HG02763 (cell line): ENCODE results near the gene SFMBT2.

Experiments used
- ATAC-seq: cut with Tn5 transposase; IDR thresholded peaks from one replicate; pipeline ENCODE4 v1.9.1; 2021; ENCODE audit warnings: mild to moderate bottlenecking, moderate library complexity; ENCODE audit not compliant: unreplicated experiment

The SFMBT2 gene

DNA sequence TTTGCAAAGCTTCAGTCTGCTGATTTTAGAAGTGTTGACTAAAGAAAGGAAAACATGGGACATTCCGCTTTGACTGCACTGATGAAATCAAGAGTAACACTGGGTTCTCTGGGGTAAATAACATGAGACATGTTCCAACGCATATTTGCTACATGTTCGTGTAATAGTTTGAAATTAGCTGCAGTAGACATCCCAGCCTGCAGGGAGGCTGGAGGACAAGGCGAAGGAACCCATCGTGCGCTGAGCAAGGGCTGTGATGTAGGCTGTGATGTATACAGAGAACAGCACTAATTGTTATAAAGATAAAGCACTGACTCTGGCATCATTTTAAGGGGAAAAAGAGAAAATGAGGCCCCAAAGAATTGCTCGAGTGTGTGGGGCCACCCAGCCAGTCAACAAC lies 40.3 kb downstream of the SFMBT2 start:
- no peak for ATAC-seq

- no peak for ATAC-seq
Observed at GRCh38 chr10:7365027-7365745, 45.6 kb downstream of the SFMBT2 start.

DNA sequence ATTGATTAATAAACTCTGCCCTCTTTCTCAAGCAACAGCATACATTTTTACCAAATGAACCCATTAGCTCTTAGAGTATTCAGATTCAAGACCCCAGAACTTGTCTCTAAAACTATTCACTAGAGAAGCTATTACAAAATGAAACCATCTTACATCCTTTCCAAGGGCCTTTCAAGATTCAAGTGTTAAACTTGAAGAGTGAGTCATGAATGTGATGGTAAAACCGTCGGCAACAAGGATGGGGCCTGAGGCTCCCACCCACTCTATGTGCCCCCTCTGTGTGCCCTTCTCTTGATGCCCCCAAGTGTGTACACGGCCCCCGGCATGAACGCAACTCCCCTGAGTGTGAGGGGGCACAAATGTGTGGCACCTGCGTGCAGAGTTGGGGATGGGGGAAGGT lies 46.4 kb downstream of the SFMBT2 start:
- ATAC-seq: no peak

- no peak for ATAC-seq
Observed at GRCh38 chr10:7363700-7364099, 47.1 kb downstream of the SFMBT2 start.

- no peak for ATAC-seq
Observed at GRCh38 chr10:7362471-7362870, 48.4 kb downstream of the SFMBT2 start.

GRCh38 chr10:7361316-7361715 lies 49.5 kb downstream of the SFMBT2 start:
- ATAC-seq: no peak

DNA sequence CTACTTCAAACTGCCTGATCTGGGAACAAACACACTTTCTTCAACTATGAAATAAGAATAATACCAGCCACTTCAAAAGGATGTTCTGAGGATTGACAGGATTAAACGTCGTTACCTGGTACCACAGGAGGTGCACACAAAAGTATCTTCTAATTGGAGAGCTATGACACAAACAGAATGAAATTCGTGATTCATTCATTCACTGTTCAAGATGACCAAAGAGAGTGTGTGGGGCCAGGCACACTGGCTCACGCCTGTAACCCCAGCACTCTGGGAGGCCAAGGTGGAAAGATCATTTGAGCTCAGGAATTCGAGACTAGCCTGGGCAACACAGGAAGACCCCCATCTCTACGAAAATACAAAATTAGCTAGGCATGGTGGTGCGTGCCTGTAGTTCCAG lies 50.9 kb downstream of the SFMBT2 start:
- ATAC-seq: no peak

DNA sequence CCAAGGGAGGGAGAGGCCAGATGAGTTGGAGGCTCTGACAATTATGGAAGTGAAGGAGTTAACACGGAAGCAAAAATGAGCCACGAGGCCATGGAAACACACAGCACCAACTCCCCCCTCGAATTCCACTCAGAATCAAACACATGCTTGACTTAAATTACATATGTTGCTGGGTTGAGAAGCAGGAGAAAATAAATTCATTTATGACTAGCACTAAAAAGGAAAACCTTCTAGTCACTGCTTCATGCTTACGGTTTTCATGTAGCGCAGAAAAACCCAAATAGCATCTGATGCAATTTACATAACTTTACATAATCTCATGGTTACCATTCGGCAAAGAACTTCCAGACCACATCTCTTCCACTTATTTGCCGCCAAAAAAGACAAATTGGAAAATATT lies 51.5 kb downstream of the SFMBT2 start:
- no peak for ATAC-seq

GRCh38 chr10:7357193-7357592 lies 53.6 kb downstream of the SFMBT2 start:
- no peak for ATAC-seq

DNA sequence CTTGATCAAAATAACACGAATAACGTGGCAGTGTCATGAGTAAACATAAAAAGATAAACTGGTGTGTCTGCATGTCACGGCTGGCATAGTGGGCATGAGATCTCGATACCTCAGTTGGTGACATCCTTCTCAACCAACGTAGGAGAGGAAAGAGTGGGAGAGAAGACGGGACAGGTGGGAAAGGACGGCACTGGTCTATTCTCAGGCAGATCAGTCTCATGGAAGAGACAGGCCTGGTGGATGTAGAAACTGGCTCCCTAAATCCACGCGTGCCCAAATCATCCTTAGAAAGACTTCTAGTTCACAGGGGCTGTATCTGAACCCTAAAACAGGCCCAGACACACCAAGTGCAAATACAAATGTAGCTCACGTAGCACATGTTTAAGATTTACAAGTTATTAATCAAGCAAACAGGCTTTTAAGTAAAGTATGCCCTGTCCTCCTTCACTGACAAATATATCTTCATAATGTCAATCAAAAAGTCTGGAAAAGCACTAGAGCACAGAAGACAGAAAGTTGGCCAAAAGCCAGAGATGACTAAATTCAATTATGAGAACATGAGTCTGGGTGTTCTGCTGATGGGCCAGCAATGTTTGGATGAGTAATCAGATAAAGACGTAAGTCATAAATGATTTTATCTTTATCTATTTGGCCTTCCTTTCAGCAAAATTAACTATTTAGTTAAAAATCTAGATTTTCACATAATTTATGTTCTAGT lies 56.3 kb downstream of the SFMBT2 start:
- no peak for ATAC-seq

- ATAC-seq: no peak
Observed at GRCh38 chr10:7351894-7352293, 58.9 kb downstream of the SFMBT2 start.

GRCh38 chr10:7350541-7351195 lies 60.2 kb downstream of the SFMBT2 start:
- no peak for ATAC-seq

- ATAC-seq: no peak
Observed at GRCh38 chr10:7345717-7346116, 65.1 kb downstream of the SFMBT2 start.

DNA sequence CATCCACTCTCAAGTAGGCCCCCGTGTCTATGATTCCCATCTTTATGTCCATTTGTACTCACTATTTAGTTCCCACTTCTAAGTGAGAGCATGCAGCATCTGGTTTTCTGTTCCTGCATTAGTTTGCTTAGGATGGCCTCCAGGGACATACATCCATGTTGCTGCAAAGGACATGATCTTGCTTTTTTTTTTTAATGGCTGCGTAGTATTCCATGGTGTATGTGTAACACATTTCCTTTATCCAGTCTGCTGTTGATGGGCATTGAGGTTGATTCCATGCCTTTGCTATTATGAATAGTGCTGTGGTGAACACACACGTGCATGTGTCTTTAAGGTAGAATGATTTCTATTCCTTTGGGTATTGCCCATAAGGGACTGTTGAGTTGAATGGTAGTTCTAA lies 67.8 kb downstream of the SFMBT2 start:
- no peak for ATAC-seq

DNA sequence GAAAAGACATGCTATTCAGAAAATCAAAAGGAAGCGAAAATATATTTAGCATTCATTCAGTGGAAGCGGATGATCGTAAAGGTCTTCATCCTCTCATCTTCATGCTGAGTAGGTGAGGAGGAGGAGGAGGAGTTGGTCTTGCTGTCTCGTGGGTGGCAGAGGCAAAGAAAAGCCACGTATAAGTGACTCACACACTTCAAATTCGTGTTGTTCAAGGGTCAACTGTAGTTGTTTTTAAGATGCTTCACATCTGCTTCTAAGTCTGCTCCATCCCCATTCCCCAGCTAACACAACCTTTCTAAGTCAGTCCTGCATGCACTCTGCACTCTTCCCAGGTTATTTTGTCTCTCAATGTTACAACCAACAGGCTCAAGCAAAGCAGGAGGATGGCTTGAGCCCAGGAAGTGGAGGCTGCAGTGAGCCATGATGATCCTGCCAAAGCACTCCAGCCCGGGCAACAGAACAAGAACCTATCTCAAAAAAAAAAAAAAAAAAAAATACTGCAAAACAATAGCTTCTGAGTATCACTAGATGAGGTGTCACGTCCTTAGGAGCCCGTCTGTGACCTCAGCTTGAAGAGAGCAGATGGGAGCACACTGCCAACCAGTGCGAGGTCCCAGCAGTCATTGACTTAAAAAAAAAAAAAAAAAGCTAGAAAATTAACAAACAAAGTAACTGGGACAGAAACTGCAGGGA lies 70.5 kb downstream of the SFMBT2 start:
- ATAC-seq: no peak

DNA sequence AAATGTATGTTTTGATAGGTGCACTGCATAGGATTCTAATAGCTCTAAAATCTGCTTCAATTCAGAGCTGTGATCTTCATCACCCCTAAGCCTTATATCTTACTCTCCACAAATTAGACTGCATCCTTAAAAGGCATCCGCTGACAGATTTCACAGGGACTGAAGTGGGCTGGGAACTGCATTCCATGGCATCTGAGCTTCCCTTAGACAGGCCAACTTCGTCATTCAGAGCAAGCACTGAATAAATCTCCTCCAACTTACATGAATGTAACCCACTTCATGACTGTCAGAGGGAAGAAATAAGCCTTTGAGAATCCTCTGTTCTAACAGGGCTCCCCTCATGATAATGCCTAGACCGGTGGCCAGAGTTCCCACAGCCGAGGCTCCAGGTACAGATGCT lies 71.3 kb downstream of the SFMBT2 start:
- ATAC-seq: no peak

GRCh38 chr10:7338469-7338868 lies 72.4 kb downstream of the SFMBT2 start:
- no peak for ATAC-seq

DNA sequence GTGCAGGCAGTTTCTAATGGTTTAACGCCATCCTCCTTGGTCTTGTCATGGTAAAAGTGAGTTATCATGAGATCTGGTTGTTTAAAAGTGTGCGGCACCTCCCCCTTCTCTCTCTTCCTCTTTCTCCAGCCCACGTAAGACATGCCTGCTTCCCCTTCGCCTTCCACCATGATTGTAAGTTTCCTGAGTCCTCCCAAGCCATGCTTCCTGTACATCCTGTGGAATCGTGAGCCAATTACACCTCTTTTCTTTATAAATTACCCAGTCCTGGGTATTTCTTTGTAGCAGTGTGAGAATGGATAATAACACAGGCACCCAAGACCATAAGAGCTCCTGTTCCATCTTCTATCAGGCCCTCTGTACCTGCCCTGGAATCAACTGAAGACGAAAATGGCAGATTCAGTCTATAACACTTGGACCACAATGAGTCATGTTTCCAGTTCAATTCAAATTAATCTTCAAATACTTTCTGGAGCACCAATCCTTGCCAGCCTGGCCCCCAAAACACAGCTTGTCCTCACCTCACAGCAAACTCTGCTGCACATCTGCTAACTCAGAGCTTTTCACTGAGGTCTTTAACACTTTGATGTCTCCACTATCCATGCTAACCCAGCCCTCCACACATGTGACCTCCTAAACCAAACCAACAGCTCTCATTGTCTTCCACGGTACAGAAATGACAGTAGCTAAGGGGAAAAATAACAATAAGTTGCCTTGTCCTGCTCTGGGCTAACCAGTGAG lies 73.2 kb downstream of the SFMBT2 start:
- peak; percentile 73 for ATAC-seq

GRCh38 chr10:7335977-7336376 lies 74.9 kb downstream of the SFMBT2 start:
- no peak for ATAC-seq

GRCh38 chr10:7334642-7334964 lies 76.2 kb downstream of the SFMBT2 start:
- ATAC-seq: no peak
